Liver (tissue), 3 donors: ENCODE data around the gene RPS10.

Experiments used
- HNF4A ChIP-seq, 2 donors: conservative IDR thresholded peaks; 2 replicates each; pipeline ENCODE4 v1.6.1; 2016; ENCODE audit warnings: antibody characterized with exemption in 2 of 2, mild to moderate bottlenecking in 2 of 2
- SP1 ChIP-seq: IDR thresholded peaks from 2 replicates; pipeline ENCODE4 v1.6.1; 2018; ENCODE audit warnings: antibody characterized with exemption, mild to moderate bottlenecking
- TF ChIP-seq, protein P1 (sequence below): fragments of 150-350 bp; IDR thresholded peaks from 2 replicates; pipeline ENCODE4 v1.5.1; 2017; ENCODE audit warnings: improper control_type of control experiment, low read depth, low read length; ENCODE audit not compliant: missing input control
- donor health status: healthy.
- donor health status: healthy.

DNA sequence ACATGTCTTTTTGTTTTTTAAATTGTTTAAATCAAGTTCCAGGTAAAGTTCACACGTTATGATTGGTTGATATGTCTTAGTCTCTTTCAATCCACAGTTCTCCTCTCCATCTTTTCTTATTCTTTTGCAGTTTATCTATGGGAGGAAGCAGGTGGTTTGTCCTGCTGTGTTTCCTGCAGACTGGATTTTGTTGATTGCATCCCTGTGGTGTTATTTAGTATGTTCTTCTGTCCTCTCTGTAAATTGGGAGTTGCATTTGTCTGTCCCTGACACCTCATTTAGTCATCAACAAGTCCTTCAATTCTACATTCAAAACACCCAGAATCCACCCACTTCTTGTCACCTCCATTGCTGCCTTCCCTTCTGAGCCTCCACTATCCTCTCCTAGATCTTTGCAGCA lies 48.1 kb upstream of the RPS10 start:
- TF ChIP-seq SP1, result no peak
- no peak for TF ChIP-seq HNF4A (conservative IDR thresholded peaks at IDR 0.05)
- TF ChIP-seq, protein P1, sequence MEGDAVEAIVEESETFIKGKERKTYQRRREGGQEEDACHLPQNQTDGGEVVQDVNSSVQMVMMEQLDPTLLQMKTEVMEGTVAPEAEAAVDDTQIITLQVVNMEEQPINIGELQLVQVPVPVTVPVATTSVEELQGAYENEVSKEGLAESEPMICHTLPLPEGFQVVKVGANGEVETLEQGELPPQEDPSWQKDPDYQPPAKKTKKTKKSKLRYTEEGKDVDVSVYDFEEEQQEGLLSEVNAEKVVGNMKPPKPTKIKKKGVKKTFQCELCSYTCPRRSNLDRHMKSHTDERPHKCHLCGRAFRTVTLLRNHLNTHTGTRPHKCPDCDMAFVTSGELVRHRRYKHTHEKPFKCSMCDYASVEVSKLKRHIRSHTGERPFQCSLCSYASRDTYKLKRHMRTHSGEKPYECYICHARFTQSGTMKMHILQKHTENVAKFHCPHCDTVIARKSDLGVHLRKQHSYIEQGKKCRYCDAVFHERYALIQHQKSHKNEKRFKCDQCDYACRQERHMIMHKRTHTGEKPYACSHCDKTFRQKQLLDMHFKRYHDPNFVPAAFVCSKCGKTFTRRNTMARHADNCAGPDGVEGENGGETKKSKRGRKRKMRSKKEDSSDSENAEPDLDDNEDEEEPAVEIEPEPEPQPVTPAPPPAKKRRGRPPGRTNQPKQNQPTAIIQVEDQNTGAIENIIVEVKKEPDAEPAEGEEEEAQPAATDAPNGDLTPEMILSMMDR, result no peak
